ENCODE measurements around the gene GRIN2B. TPM values are rescaled to one million over a fixed set of nuclear protein-coding genes. Genes with fewer than 3 reads are reported as not detected.

The GRIN2B gene
- total RNA-seq (under 1 TPM; 0.17 to 0.31 TPM), polyA plus RNA-seq (ENCODE audit: insufficient read length in 6 of 6) (under 1 TPM; 0.06 to 0.44 (median 0.11) TPM)
- long read RNA-seq, donor 1, result 0 reads
- long read RNA-seq, donor 2, result 0 reads
- long read RNA-seq, donor 3, result 0 reads
- long read RNA-seq, donor 4, result 0 reads
- long read RNA-seq, donor 5, result 0 reads
- long read RNA-seq, donor 6, result 0 reads
- long read RNA-seq, donor 7, result 0 reads
- long read RNA-seq, donor 8, result 0 reads
- long read RNA-seq, donor 9, result 0 reads
- long read RNA-seq, donor 10, result 0 reads
- long read RNA-seq, donor 11, partial matches to known transcripts, result 16 of 16 reads
- long read RNA-seq, donor 11, other reads (novel, unspliced or antisense), result 0 of 16 reads
- long read RNA-seq, donor 12, result 0 reads

DNA sequence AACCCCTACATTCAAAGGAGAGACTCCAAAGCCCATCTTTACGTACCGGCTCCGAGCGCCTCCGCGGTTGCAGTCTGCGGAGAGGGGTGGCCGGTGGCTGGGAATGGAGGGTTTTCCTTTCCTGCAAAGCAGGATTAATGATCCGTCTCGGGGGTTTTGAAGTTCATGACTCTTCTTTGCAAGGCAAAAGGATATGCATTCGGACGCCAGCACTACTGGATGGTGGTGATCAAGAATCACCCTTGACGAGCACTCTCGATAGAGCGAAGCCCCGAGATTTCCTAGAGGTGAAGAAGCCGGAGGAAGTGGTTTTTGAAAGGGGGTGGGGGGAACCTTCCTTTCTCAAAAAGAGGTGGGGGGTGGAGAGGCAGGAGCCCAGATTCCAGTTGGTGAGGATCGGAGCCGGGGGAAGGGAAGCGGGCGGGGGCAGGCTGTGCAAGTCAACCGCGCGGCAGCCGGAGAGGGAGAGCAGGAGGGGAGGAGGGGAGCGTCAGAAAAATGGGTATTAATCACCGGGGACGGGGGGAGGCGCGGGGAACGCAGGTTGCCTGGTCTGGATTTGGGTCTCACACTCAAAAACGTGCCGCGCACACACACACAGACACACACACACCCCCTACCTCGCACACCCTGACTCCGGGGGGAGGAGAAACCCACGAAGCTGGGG, at the start of gene GRIN2B:
GRIN2B (minus strand) TSS at position 307 of the 667 bp plus-strand sequence. CDS start 115,394 bp downstream, outside the sequence.
- Histone ChIP-seq H3K4me1 (peaks cover 7 to 10% of the 10 kb centered on the region in 2 donors), H3K4me3 (peak within 1 kb of the TSS in 1 of 2 donors; percentile 3), H3K27me3 (peaks cover 43 to 88% of the 10 kb centered on the region in 2 donors), H3K9me3 (no peaks in the 10 kb centered on the region), H3K27ac (no peak within 1 kb of the TSS), H3K36me3 (no peaks in the 10 kb centered on the region)
- DNase-seq (peak in 2 of 4 donors; percentile 10 to 77), ATAC-seq (peak; percentile 29)
- TF ChIP-seq, protein P1, sequence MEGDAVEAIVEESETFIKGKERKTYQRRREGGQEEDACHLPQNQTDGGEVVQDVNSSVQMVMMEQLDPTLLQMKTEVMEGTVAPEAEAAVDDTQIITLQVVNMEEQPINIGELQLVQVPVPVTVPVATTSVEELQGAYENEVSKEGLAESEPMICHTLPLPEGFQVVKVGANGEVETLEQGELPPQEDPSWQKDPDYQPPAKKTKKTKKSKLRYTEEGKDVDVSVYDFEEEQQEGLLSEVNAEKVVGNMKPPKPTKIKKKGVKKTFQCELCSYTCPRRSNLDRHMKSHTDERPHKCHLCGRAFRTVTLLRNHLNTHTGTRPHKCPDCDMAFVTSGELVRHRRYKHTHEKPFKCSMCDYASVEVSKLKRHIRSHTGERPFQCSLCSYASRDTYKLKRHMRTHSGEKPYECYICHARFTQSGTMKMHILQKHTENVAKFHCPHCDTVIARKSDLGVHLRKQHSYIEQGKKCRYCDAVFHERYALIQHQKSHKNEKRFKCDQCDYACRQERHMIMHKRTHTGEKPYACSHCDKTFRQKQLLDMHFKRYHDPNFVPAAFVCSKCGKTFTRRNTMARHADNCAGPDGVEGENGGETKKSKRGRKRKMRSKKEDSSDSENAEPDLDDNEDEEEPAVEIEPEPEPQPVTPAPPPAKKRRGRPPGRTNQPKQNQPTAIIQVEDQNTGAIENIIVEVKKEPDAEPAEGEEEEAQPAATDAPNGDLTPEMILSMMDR (IDR thresholded peaks at IDR 0.05), result no peak
- intact Hi-C loops (cut with DNase I), result no loop called here

DNA sequence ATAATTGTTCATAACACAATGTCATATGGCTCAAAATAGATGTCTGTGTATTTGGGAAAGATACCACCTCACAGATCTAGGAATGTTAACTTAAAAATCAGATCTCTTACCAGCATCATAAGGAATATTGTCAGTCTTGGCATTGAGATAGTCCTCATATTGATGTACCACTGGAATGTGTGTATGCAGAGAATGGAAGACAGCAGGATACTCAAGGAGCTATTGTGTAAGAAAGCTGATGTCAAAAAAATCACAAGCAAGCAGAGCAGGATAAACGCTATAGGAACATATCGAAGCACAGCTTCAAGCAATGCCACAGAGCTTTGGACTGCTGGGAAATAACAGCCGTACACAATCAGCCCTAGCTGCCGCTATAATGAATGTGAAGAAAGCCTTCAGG, 45.1 kb upstream of the GRIN2B start:
- no peaks in the 10 kb centered on the region for H3K9me3 ChIP-seq
- DNase-seq, result no peak
- TF ChIP-seq, protein P1 (IDR thresholded peaks at IDR 0.05), result no peak
- intact Hi-C loops (cut with DNase I), result no loop called here
- no peak overlapping the region for H3K4me3 ChIP-seq
- H3K4me1 ChIP-seq, result no peaks in the 10 kb centered on the region
- no peak overlapping the region for H3K27ac ChIP-seq
- no peaks in the 10 kb centered on the region for H3K36me3 ChIP-seq
- no peak for ATAC-seq
- H3K27me3 ChIP-seq, result no peaks in the 10 kb centered on the region

DNA sequence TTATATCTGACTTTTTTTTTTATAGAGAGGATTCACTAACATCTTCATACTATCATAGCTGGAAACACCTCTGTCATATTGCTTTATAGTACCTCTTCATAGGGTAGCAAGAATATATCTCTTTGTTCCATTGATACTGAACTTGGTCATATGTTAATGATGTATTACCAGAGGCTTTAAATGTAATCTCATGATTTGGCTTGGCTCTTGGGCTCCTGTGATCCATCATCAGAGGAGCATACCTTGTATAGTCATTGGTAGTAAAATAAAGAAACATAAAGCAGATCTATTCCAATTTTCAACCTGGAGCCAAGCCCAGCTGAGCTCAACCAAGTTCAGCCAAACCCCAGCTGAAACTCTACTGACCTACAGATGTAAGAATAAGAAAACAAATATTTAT, 43.2 kb upstream of the GRIN2B start:
- H3K9me3 ChIP-seq, result no peaks in the 10 kb centered on the region
- intact Hi-C loops (cut with DNase I), result no loop called here

DNA sequence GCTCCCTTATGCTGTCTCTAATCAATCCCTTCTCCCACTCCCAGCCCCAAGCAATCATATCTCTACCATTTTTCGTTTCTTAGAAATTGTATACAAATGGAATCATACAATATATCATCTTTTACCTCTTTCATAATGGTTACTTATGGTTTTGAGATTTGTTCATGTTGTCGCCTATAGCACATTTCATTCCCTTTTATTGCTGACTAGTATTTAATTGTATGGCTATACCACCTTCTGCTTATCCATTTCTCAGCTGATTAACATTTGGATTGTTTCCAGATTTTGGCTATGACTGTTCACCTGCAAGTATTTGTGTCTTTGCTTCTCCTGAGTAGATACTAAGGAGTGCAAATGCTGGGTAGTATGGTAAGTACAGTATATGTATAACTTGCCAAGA, 36.7 kb upstream of the GRIN2B start:
- intact Hi-C loops (cut with DNase I), result no loop called here
- ATAC-seq (no peak), DNase-seq (no peak)
- peaks cover 0 to 4% of the 10 kb centered on the region in 2 donors for H3K9me3 ChIP-seq
- H3K27me3 ChIP-seq, result no peaks in the 10 kb centered on the region
- no peak overlapping the region for H3K27ac ChIP-seq
- H3K4me3 ChIP-seq, result no peak overlapping the region
- TF ChIP-seq, protein P1 (IDR thresholded peaks at IDR 0.05), result no peak
- H3K36me3 ChIP-seq, result no peaks in the 10 kb centered on the region
- no peaks in the 10 kb centered on the region for H3K4me1 ChIP-seq

More for the DNA sequence above, 43.2 kb upstream of the GRIN2B start:
- no peaks in the 10 kb centered on the region for H3K27me3 ChIP-seq
- H3K27ac ChIP-seq, result no peak overlapping the region
- no peaks in the 10 kb centered on the region for H3K4me1 ChIP-seq
- ATAC-seq (no peak), DNase-seq (no peak)
- H3K36me3 ChIP-seq, result no peaks in the 10 kb centered on the region
- TF ChIP-seq, protein P1 (IDR thresholded peaks at IDR 0.05), result no peak
- no peak overlapping the region for H3K4me3 ChIP-seq

DNA sequence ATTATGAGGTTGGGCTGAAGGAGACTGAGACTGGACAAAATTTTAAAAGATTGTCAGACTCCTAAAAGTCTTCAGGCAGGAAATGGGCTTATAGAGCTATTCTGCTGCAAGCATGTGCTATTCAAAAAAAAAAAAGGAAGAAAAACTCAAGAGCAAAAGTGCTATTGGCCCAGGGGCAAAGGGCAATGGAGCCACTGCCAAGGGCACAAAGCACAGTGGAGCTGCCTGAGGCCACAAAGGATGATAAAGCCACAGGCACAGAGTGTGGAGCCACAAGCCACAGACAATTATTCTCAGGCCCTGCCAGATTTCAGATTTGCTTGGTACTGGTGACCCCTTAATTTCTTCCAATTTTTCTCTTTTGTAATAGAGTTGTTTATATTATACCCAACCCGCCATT, 29.6 kb upstream of the GRIN2B start:
- DNase-seq (no peak), ATAC-seq (no peak)
- no peaks in the 10 kb centered on the region for H3K27me3 ChIP-seq
- TF ChIP-seq, protein P1 (IDR thresholded peaks at IDR 0.05), result no peak
- no peak overlapping the region for H3K4me3 ChIP-seq
- peaks cover 0 to 12% of the 10 kb centered on the region in 2 donors for H3K9me3 ChIP-seq
- intact Hi-C loops (cut with DNase I), result no loop called here
- H3K4me1 ChIP-seq, result no peaks in the 10 kb centered on the region
- H3K36me3 ChIP-seq, result no peaks in the 10 kb centered on the region
- no peak overlapping the region for H3K27ac ChIP-seq

All from left lung (tissue), 14 donors.